Right atrium auricular region (tissue), 2 donors: ENCODE measurements around the gene ARID3A. TPM values are rescaled to one million over a fixed set of nuclear protein-coding genes. Genes with fewer than 3 reads are reported as not detected.

Experiments used
- total RNA-seq, 2 donors: library from RNA; depleted of rRNA; stranded (reverse); fragments of >200 nt; gene quantifications; one replicate each; pipeline ENCODE4 v1.1.0, GENCODE V29; 2016

ARID3A gene
- total RNA-seq, 2 donors from 2014 or later: 1.7 to 3.4 TPM

Other genes starting within 250 kb of the ARID3A start
- 100 to 1,000 TPM in 1 of 2 donors, 10 to 100 TPM in 1; 64.4 to 437 TPM for gene FSTL3, start 249.6 kb upstream of the ARID3A start, total RNA-seq
- gene PRSS57, start 230.6 kb upstream of the ARID3A start, total RNA-seq: not detected
- 10 to 100 TPM; 28.7 to 64.9 TPM for gene PALM, start 217.1 kb upstream of the ARID3A start, total RNA-seq
- 1 to 10 TPM in 1 of 2 donors, under 1 TPM in 1; 0.96 to 1.5 TPM for gene MISP, start 174.9 kb upstream of the ARID3A start, total RNA-seq
- gene PTBP1, start 128.6 kb upstream of the ARID3A start, total RNA-seq: 10 to 100 TPM; 49.4 to 73.9 TPM
- not detected for gene PLPPR3, start 104.1 kb upstream of the ARID3A start, total RNA-seq
- not detected for gene AZU1, start 98.2 kb upstream of the ARID3A start, total RNA-seq
- gene PRTN3, start 85.0 kb upstream of the ARID3A start, total RNA-seq: not detected
- gene ELANE, start 73.7 kb upstream of the ARID3A start, total RNA-seq: under 1 TPM; 0.67 to 0.83 TPM
- gene CFD, start 66.4 kb upstream of the ARID3A start, total RNA-seq: 100 to 1,000 TPM; 133 to 652 TPM
- gene MED16, start 32.8 kb upstream of the ARID3A start, total RNA-seq: 10 to 100 TPM; 17.7 to 26.5 TPM
- gene RNU6-9, start 32.6 kb upstream of the ARID3A start, total RNA-seq: not detected
- 10 to 100 TPM; 19.5 to 30.4 TPM for gene R3HDM4, start 12.8 kb upstream of the ARID3A start, total RNA-seq
- not detected for gene KISS1R, start 8.7 kb upstream of the ARID3A start, total RNA-seq
- gene WDR18, start 58.3 kb downstream of the ARID3A start, total RNA-seq: 10 to 100 TPM; 13.3 to 24.9 TPM
- under 1 TPM in 1 of 2 donors, not detected in 1; 0.12 TPM for gene GRIN3B, start 74.4 kb downstream of the ARID3A start, total RNA-seq
- 100 to 1,000 TPM; 129 to 170 TPM for gene TMEM259, start 95.1 kb downstream of the ARID3A start, total RNA-seq
- gene RNU6-2, start 95.5 kb downstream of the ARID3A start, total RNA-seq: not detected
- gene CNN2, start 100.6 kb downstream of the ARID3A start, total RNA-seq: 10 to 100 TPM; 47.8 to 48.5 TPM
- gene ABCA7, start 114.1 kb downstream of the ARID3A start, total RNA-seq: 1 to 10 TPM; 4.8 to 5.9 TPM
- 10 to 100 TPM in 1 of 2 donors, 1 to 10 TPM in 1; 5.2 to 12.8 TPM for gene ARHGAP45, start 141.1 kb downstream of the ARID3A start, total RNA-seq
- gene POLR2E, start 169.3 kb downstream of the ARID3A start, total RNA-seq: 100 to 1,000 TPM; 149 to 252 TPM
- 100 to 1,000 TPM; 404 to 529 TPM for gene GPX4, start 178.0 kb downstream of the ARID3A start, total RNA-seq
- 10 to 100 TPM; 14.7 to 17.7 TPM for gene SBNO2, start 248.2 kb downstream of the ARID3A start, total RNA-seq